HFFc6 (cell line): Measurements from ENCODE around the gene TMEM135. TPM values are rescaled to one million over a fixed set of nuclear protein-coding genes. Genes with fewer than 3 reads are reported as not detected.
"Not testable (repeated sequence)": the region's sequence is repeated elsewhere in the genome, so short reads cannot be mapped to it uniquely, and the experiment has no call there.

Source experiments
- DNase-seq: peaks from one replicate; pipeline ENCODE4 v3.0.0-alpha.2; 2018
- H3K27ac Mint-ChIP-seq: 2 replicates; pipeline ENCODE4 v1.8.0; 2020; ENCODE audit warnings: mild to moderate bottlenecking, mixed read lengths
- H3K27me3 Mint-ChIP-seq: 2 replicates; pipeline ENCODE4 v1.8.0; 2021; ENCODE audit warnings: mild to moderate bottlenecking, moderate library complexity, mixed read lengths; ENCODE audit not compliant: insufficient read depth
- H3K36me3 Mint-ChIP-seq: 2 replicates; pipeline ENCODE4 v1.8.0; 2021; ENCODE audit warnings: low read depth, mixed read lengths
- H3K4me1 Mint-ChIP-seq: 2 replicates; pipeline ENCODE4 v1.8.0; 2020; ENCODE audit warnings: low read depth, mixed read lengths
- H3K4me3 Mint-ChIP-seq: 2 replicates; pipeline ENCODE4 v1.8.0; 2020; ENCODE audit warnings: mild to moderate bottlenecking, moderate library complexity, mixed read lengths
- H3K9me3 Mint-ChIP-seq: 2 replicates; pipeline ENCODE4 v1.8.0; 2020; ENCODE audit warnings: mild to moderate bottlenecking, mixed read lengths
- long read RNA-seq: library from polyadenylated mRNA; unstranded; transcript quantifications from one replicate; pipeline ENCODE4 v2.0.0, GENCODE V29; 2019
- total RNA-seq, 6 experiments: library from RNA; stranded (reverse); fragmentation: NEBNext Ultra II Directional; extraction: Animal tissue kit (Norgen Biotek cat#: 25700); gene quantifications; 2 replicates in 1 of 6; 3 replicates in 5 of 6; pipeline ENCODE4 v1.2.3, GENCODE V29; 2021
- TF ChIP-seq, protein P1 (sequence below): fragments of 200-600 bp; sonication (generic); IDR thresholded peaks from 2 replicates; pipeline ENCODE4 v1.5.0; 2021; ENCODE audit warnings: antibody characterized with exemption, mild to moderate bottlenecking

Gene TMEM135
- 10 to 100 TPM; 13.1 to 28.3 (median 20.5) TPM for total RNA-seq
- long read RNA-seq, transcript TMEM135-201 (15 exons, 2,433 nt): major isoform, 7 of 14 reads
- long read RNA-seq, partial matches to known transcripts: 3 of 14 reads
- long read RNA-seq, other reads (novel, unspliced or antisense): 3 of 14 reads

- H3K36me3 Mint-ChIP-seq: no peaks in the 10 kb centered on the region
- H3K27ac Mint-ChIP-seq: peak within 1 kb of the TSS; percentile 87
- TF ChIP-seq, protein P1, sequence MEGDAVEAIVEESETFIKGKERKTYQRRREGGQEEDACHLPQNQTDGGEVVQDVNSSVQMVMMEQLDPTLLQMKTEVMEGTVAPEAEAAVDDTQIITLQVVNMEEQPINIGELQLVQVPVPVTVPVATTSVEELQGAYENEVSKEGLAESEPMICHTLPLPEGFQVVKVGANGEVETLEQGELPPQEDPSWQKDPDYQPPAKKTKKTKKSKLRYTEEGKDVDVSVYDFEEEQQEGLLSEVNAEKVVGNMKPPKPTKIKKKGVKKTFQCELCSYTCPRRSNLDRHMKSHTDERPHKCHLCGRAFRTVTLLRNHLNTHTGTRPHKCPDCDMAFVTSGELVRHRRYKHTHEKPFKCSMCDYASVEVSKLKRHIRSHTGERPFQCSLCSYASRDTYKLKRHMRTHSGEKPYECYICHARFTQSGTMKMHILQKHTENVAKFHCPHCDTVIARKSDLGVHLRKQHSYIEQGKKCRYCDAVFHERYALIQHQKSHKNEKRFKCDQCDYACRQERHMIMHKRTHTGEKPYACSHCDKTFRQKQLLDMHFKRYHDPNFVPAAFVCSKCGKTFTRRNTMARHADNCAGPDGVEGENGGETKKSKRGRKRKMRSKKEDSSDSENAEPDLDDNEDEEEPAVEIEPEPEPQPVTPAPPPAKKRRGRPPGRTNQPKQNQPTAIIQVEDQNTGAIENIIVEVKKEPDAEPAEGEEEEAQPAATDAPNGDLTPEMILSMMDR: peak; percentile 19; the same call in 1 of the 2 replicates
- H3K4me3 Mint-ChIP-seq: peak within 1 kb of the TSS; percentile 97
- H3K4me1 Mint-ChIP-seq: peaks cover 31% of the 10 kb centered on the region
- H3K27me3 Mint-ChIP-seq: no peaks in the 10 kb centered on the region
- DNase-seq: peak; percentile 79
- H3K9me3 Mint-ChIP-seq: no peaks in the 10 kb centered on the region
These were observed at the start of gene TMEM135 for GRCh38 chr11:87037450-87038234. TSS of gene TMEM135 (plus strand) at chr11:87037934. CDS start at chr11:87038046, 112 bp downstream.

DNA sequence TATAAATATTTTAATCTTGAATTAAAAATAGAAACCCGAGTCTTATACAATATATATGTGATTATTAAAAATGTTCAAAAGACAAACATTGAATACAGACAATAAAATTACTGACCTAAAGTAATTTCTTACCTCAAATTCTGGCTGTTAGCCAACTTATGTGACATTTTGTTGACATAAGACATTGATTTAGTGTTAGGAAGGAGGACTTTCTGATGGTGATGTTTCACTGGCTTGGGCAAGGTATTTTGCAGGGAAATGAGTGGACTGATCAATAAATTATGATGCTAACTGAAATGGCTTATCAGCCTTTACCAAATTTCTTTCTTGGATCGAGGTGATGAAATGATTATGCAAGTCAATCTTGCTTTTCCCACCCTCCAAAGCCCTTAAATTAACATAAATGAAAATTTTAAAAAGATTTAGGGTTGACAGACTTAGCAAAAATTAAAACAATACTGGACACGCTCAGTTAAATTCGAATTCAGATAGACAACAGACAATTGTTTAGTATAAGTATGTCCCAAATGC lies 49.3 kb upstream of the TMEM135 start:
- DNase-seq: no peak
- Mint-ChIP-seq H3K9me3 (no peaks in the 10 kb centered on the region), H3K27me3 (peaks cover 2% of the 10 kb centered on the region), H3K36me3 (no peaks in the 10 kb centered on the region), H3K4me3 (no peak overlapping the region), H3K4me1 (peaks cover 17% of the 10 kb centered on the region), H3K27ac (no peak overlapping the region)
- TF ChIP-seq, protein P1: no peak

DNA sequence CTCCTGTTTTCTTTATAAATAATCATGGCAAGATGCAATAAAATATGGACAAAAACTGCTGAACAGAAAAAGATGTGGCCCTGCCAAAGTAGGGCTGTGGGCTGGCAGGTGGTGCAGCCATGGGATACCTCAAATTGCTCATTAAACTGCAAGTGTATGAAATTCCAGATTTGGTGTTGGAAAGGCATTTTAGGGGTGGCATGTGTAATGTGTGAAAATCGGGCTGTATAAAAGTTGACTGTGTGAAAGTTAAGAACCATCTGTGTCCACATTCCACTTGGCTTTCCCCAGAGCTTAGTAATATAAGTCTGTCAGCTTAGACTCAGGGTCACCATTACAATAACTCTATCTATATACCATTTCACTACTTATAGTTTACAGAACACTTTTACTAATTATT lies 47.7 kb upstream of the TMEM135 start:
- TF ChIP-seq, protein P1: no peak

DNA sequence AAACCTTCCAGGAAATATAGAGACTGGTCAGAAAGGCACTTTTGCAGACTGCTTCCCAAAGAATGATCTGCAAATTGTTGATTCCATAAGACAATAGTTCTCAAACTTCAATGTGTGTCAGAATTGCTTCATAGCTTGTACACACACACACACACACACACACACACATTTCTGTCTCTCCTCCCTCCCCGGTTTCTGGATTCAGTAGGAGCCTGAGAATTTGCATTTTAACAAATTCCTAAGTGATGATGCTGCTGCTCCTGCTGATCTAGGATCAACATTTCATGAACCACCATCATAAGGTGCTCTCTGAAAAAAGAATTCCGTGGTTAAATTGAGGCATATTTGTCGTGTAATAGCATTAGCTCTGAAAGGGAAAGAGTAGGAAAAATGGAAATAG lies 47.2 kb upstream of the TMEM135 start:
- Mint-ChIP-seq H3K27me3 (no peaks in the 10 kb centered on the region; the same call in 1 of the 2 replicates), H3K9me3 (no peaks in the 10 kb centered on the region), H3K36me3 (no peaks in the 10 kb centered on the region), H3K4me3 (0 out of 2 replicates have a peak overlapping the region, but pooled peaks have one; percentile 0), H3K4me1 (peaks cover 17% of the 10 kb centered on the region), H3K27ac (no peak overlapping the region)
- peak; percentile 39 for DNase-seq
- TF ChIP-seq, protein P1: no peak

More for the DNA sequence above, 47.7 kb upstream of the TMEM135 start:
- no peak for DNase-seq
- Mint-ChIP-seq H3K9me3 (no peaks in the 10 kb centered on the region), H3K4me1 (peaks cover 17% of the 10 kb centered on the region), H3K27ac (no peak overlapping the region), H3K27me3 (peaks cover under 1% of the 10 kb centered on the region), H3K4me3 (no peak overlapping the region), H3K36me3 (no peaks in the 10 kb centered on the region)

- no peak overlapping the region for H3K4me3 Mint-ChIP-seq
- no peaks in the 10 kb centered on the region for H3K36me3 Mint-ChIP-seq
- H3K27ac Mint-ChIP-seq: no peak overlapping the region
- no peak for DNase-seq
- H3K4me1 Mint-ChIP-seq: peaks cover 17% of the 10 kb centered on the region
- no peaks in the 10 kb centered on the region for H3K27me3 Mint-ChIP-seq
- TF ChIP-seq, protein P1: no peak
- no peaks in the 10 kb centered on the region for H3K9me3 Mint-ChIP-seq
These were observed 46.4 kb upstream of the TMEM135 start for GRCh38 chr11:86991341-86991740.

DNA sequence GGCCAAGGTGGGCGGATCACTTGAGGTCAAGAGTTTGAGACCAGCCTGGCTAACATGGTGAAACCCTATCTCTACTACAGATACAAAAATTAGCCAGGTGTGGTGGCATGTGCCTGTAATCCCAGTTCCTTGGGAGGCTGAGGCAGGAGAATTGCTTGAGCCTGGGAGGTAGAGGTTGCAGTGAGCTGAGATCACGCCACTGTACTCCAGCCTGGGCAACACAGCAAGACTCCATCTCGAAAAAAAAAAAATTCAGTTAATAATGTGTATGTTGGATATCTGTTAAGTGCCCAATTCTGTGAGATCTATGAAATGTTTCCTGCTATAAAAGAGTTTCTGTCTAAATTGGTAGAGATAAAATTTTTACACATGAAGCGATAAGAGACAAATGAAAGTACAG lies 45.4 kb upstream of the TMEM135 start:
- not testable (repeated sequence) for H3K36me3 Mint-ChIP-seq, H3K4me3 Mint-ChIP-seq, DNase-seq, H3K27ac Mint-ChIP-seq, H3K27me3 Mint-ChIP-seq, H3K9me3 Mint-ChIP-seq
- H3K4me1 Mint-ChIP-seq: peaks cover 17% of the 10 kb centered on the region
